Activated CD4-positive, alpha-beta T cell treated with anti-CD3 and anti-CD28 coated beads, Interleukin-2, amount 10 ng/mL, durations not matched to agents 24 days and 14 days (primary cell): ENCODE data around the gene TRAF2. TPM values are rescaled to one million over a fixed set of nuclear protein-coding genes. Genes with fewer than 3 reads are reported as not detected.
"Not testable (repeated sequence)": the region's sequence is repeated elsewhere in the genome, so short reads cannot be mapped to it uniquely, and the experiment has no call there.

Experiments used
- DNase-seq: peaks from one replicate; pipeline ENCODE4 v3.0.0; 2022
- H3K27ac Mint-ChIP-seq: one replicate; pipeline ENCODE4 v1.8.0; 2022; ENCODE audit warnings: mild to moderate bottlenecking, mixed read lengths
- H3K27me3 Mint-ChIP-seq: one replicate; pipeline ENCODE4 v1.8.0; 2022; ENCODE audit warnings: mixed read lengths
- H3K36me3 Mint-ChIP-seq: one replicate; pipeline ENCODE4 v1.8.0; 2022; ENCODE audit warnings: low read depth, mild to moderate bottlenecking, mixed read lengths
- H3K4me1 Mint-ChIP-seq: one replicate; pipeline ENCODE4 v1.8.0; 2021; ENCODE audit warnings: mixed read lengths
- H3K4me3 Mint-ChIP-seq: one replicate; pipeline ENCODE4 v1.8.0; 2022; ENCODE audit warnings: mild to moderate bottlenecking, moderate library complexity, mixed read lengths
- H3K9me3 Mint-ChIP-seq: one replicate; pipeline ENCODE4 v1.8.0; 2021; ENCODE audit warnings: mixed read lengths
- intact Hi-C: fragments of 100-400 bp; cut with micrococcal nuclease; formaldehyde crosslinking; loops from one replicate; pipeline ENCODE4 v1.15.1; 2023
- total RNA-seq: library from RNA; stranded (reverse); gene quantifications from 2 replicates; pipeline ENCODE4 v1.2.3, GENCODE V29; 2022

Gene TRAF2
- 61.6 and 66.6 TPM in 2 replicates for total RNA-seq

- Mint-ChIP-seq H3K27ac (peak within 1 kb of the TSS; percentile 95), H3K4me3 (peak within 1 kb of the TSS; percentile 100), H3K27me3 (no peaks in the 10 kb centered on the region), H3K9me3 (no peaks in the 10 kb centered on the region), H3K4me1 (peaks cover 37% of the 10 kb centered on the region), H3K36me3 (peaks cover 22% of the 10 kb centered on the region)
- intact Hi-C loops, result loop anchor here (1.0 to 10.0 kb wide), 4 partner anchors 16 to 81 kb away; partner anchors contain the start of genes EDF1, FBXW5 and RABL6
- peak; percentile 99 for DNase-seq
Observed at GRCh38 chr9:136885950-136886578, at the start of gene TRAF2. TRAF2 (plus strand) TSS chr9:136886516; CDS start chr9:136898741, 12,225 bp downstream.

GRCh38 chr9:136837146-136837855 is 49.0 kb upstream of the TRAF2 start:
- peaks cover 5% of the 10 kb centered on the region for H3K36me3 Mint-ChIP-seq
- H3K27ac Mint-ChIP-seq, result no peak overlapping the region
- no peak overlapping the region for H3K4me3 Mint-ChIP-seq
- intact Hi-C loops, result no loop called here
- DNase-seq, result no peak
- H3K4me1 Mint-ChIP-seq, result peaks cover 3% of the 10 kb centered on the region
- H3K27me3 Mint-ChIP-seq, result no peaks in the 10 kb centered on the region
- no peaks in the 10 kb centered on the region for H3K9me3 Mint-ChIP-seq

- H3K4me3 Mint-ChIP-seq, DNase-seq, H3K27me3 Mint-ChIP-seq, H3K36me3 Mint-ChIP-seq, intact Hi-C loops, H3K27ac Mint-ChIP-seq, H3K9me3 Mint-ChIP-seq, H3K4me1 Mint-ChIP-seq: not testable (repeated sequence)
Observed at GRCh38 chr9:136837856-136838277, 48.4 kb upstream of the TRAF2 start.

GRCh38 chr9:136838314-136839228 is 47.7 kb upstream of the TRAF2 start:
- Mint-ChIP-seq H3K27me3 (no peaks in the 10 kb centered on the region), H3K4me3 (no peak overlapping the region), H3K4me1 (peaks cover 8% of the 10 kb centered on the region), H3K36me3 (peaks cover 5% of the 10 kb centered on the region), H3K9me3 (no peaks in the 10 kb centered on the region), H3K27ac (no peak overlapping the region)
- intact Hi-C loops, result no loop called here
- no peak for DNase-seq

- H3K9me3 Mint-ChIP-seq, result no peaks in the 10 kb centered on the region
- no peaks in the 10 kb centered on the region for H3K27me3 Mint-ChIP-seq
- H3K4me3 Mint-ChIP-seq, result no peak overlapping the region
- intact Hi-C loops, result loop anchor here (10.0 kb wide), 1 partner anchor 325 kb away; no protein-coding TSS in a partner anchor
- H3K36me3 Mint-ChIP-seq, result peaks cover 5% of the 10 kb centered on the region
- no peak for DNase-seq
- no peak overlapping the region for H3K27ac Mint-ChIP-seq
- peaks cover 9% of the 10 kb centered on the region for H3K4me1 Mint-ChIP-seq
Observed at GRCh38 chr9:136839229-136840139, 46.8 kb upstream of the TRAF2 start.

- H3K4me3 Mint-ChIP-seq, result no peak overlapping the region
- no peak overlapping the region for H3K27ac Mint-ChIP-seq
- H3K27me3 Mint-ChIP-seq, result no peaks in the 10 kb centered on the region
- DNase-seq, result no peak
- H3K9me3 Mint-ChIP-seq, result no peaks in the 10 kb centered on the region
- intact Hi-C loops, result loop anchor here (10.0 kb wide), 1 partner anchor 324 kb away; no protein-coding TSS in a partner anchor
- H3K36me3 Mint-ChIP-seq, result peaks cover 8% of the 10 kb centered on the region
- H3K4me1 Mint-ChIP-seq, result peaks cover 9% of the 10 kb centered on the region
Observed at GRCh38 chr9:136840140-136840876, 46.0 kb upstream of the TRAF2 start.

- Mint-ChIP-seq H3K27me3 (no peaks in the 10 kb centered on the region), H3K27ac (no peak overlapping the region), H3K9me3 (no peaks in the 10 kb centered on the region), H3K4me3 (no peak overlapping the region), H3K4me1 (peaks cover 9% of the 10 kb centered on the region), H3K36me3 (peaks cover 8% of the 10 kb centered on the region)
- DNase-seq, result no peak
- intact Hi-C loops, result loop anchor here (10.0 kb wide), 1 partner anchor 324 kb away; no protein-coding TSS in a partner anchor
Observed at GRCh38 chr9:136840877-136841645, 45.3 kb upstream of the TRAF2 start.

GRCh38 chr9:136841646-136842379 is 44.5 kb upstream of the TRAF2 start:
- Mint-ChIP-seq H3K4me3 (peak overlapping the region; percentile 89), H3K36me3 (peaks cover 10% of the 10 kb centered on the region), H3K4me1 (peaks cover 11% of the 10 kb centered on the region)
- not testable (repeated sequence) for DNase-seq, H3K27me3 Mint-ChIP-seq, H3K9me3 Mint-ChIP-seq, H3K27ac Mint-ChIP-seq
- intact Hi-C loops, result loop anchor here (1.0 to 10.0 kb wide), 2 partner anchors 40 to 323 kb away; no protein-coding TSS in a partner anchor

GRCh38 chr9:136842380-136842948 is 43.9 kb upstream of the TRAF2 start, which contains the start of gene AJM1:
AJM1 (plus strand) TSS chr9:136842478; CDS start chr9:136844415, 1,937 bp downstream.
- not testable (repeated sequence) for H3K27me3 Mint-ChIP-seq, H3K9me3 Mint-ChIP-seq
- Mint-ChIP-seq H3K4me3 (peak within 1 kb of the TSS; percentile 89), H3K4me1 (peaks cover 11% of the 10 kb centered on the region), H3K36me3 (peaks cover 10% of the 10 kb centered on the region), H3K27ac (peak within 1 kb of the TSS; percentile 76)
- intact Hi-C loops, result loop anchor here (1.0 to 10.0 kb wide), 2 partner anchors 40 to 322 kb away; no protein-coding TSS in a partner anchor
- peak; percentile 96 for DNase-seq

GRCh38 chr9:136843159-136843800 is 43.0 kb upstream of the TRAF2 start:
- intact Hi-C loops, result loop anchor here (10.0 kb wide), 1 partner anchor 322 kb away; no protein-coding TSS in a partner anchor
- peaks cover 17% of the 10 kb centered on the region for H3K36me3 Mint-ChIP-seq

More at GRCh38 chr9:136843159-136843800, 43.0 kb upstream of the TRAF2 start:
- Mint-ChIP-seq H3K4me3 (peak overlapping the region; percentile 67), H3K4me1 (peaks cover 16% of the 10 kb centered on the region)
- H3K9me3 Mint-ChIP-seq, H3K27me3 Mint-ChIP-seq, H3K27ac Mint-ChIP-seq, DNase-seq: not testable (repeated sequence)
